Psoas muscle (tissue), 8 donors: ENCODE results near the gene TMUB1. TPM values are rescaled to one million over a fixed set of nuclear protein-coding genes. Genes with fewer than 3 reads are reported as not detected.

Experiments
- ATAC-seq, 4 donors: fragments of 200-7000 bp; cut with Tn5 transposase; one replicate each; pipeline ENCODE4 v1.9.1; 2020; ENCODE audit warnings: moderate library complexity in 3 of 4, mild to moderate bottlenecking in 2 of 4
- DNase-seq, 2 donors: peaks; one replicate each; pipeline ENCODE4 v3.0.0-alpha.2; 2020
- H3K27ac ChIP-seq: fragments of 200-600 bp; one replicate; pipeline ENCODE4 v1.8.0; 2022
- H3K27me3 ChIP-seq, 3 donors: fragments of 200-600 bp in 1 of 3; one replicate each; pipeline versions ENCODE4 v1.6.1 to v1.8.0; 2013 to 2022; ENCODE audit warnings: low read length in 2 of 3, mild to moderate bottlenecking in 2 of 3, moderate library complexity in 1 of 3; ENCODE audit not compliant: insufficient read depth in 3 of 3
- H3K36me3 ChIP-seq, 2 donors: fragments of 200-600 bp in 1 of 2; one replicate each; pipeline versions ENCODE4 v1.6.1 to v1.8.0; 2013 to 2022; ENCODE audit warnings: low read depth in 1 of 2, mild to moderate bottlenecking in 1 of 2, moderate library complexity in 1 of 2; ENCODE audit not compliant: insufficient read depth in 1 of 2
- H3K4me1 ChIP-seq: fragments of 200-600 bp; one replicate; pipeline ENCODE4 v1.8.0; 2022
- H3K4me3 ChIP-seq: fragments of 200-600 bp; one replicate; pipeline ENCODE4 v1.8.0; 2022; ENCODE audit warnings: mild to moderate bottlenecking
- H3K9me3 ChIP-seq: fragments of 200-600 bp; one replicate; pipeline ENCODE4 v1.8.0; 2022
- CTCF ChIP-seq: fragments of 200-600 bp; IDR thresholded peaks from one replicate; pipeline ENCODE4 v1.8.0; 2022; ENCODE audit warnings: antibody characterized with exemption
- WGBS, 3 donors: extraction: QIAGEN DNeasy Blood & Tissue Kit; methylation state at CpG; one replicate each; pipeline versions ENCODE4 v1.1.6 to v1.1.7; 2013; 5-methylcytosine and 5-hydroxymethylcytosine counted together
- intact Hi-C, 2 donors: fragments of 100-400 bp; cut with DNase I; formaldehyde crosslinking; loops; one replicate each; pipeline versions ENCODE4 v1.11.0 to v1.14.2; 2022
- polyA plus RNA-seq, 3 donors: library from polyadenylated mRNA; stranded (reverse); fragments of 200-250 nt; gene quantifications; one replicate each; pipeline ENCODE4 v1.2.3, GENCODE V29; 2013
- total RNA-seq, 4 donors: library from RNA; stranded (reverse); fragmentation: NEBNext Ultra II Directional in 2 of 4; extraction: Animal tissue kit (Norgen Biotek cat#: 25700) in 2 of 4; gene quantifications; one replicate each; pipeline versions ENCODE4 v1.2.1 to v1.2.4, GENCODE V29; 2021 to 2023
- donor health status: healthy with polysubstance abuse.
- donor health status: DM: no; HTN: no; CAD: no; lungs with moderate emphysema.
- donor health status: Bipolar disorder and iron deficiency.
- donor health status: healthy.
- donor health status: DM: yes; HTN: yes; CAD: no.
- donor health status: DM: no; HTN: no; CAD: no.
- donor health status: DM: no; HTN: no; CAD: no.
- donor health status: DM: yes; HTN: yes; CAD: no.

The TMUB1 gene
- total and polyA plus RNA-seq, 7 donors = 41.7 to 121 (median 55.5) TPM

GRCh38 chr7:151122796-151123157 is 39.5 kb upstream of the TMUB1 start:
- H3K4me1 ChIP-seq = peaks cover 20% of the 10 kb centered on the region
- no peaks in the 10 kb centered on the region for H3K9me3 ChIP-seq
- no peak overlapping the region for H3K4me3 ChIP-seq
- intact Hi-C loops = loop anchor here (5.0 kb wide), 3 partner anchors 120 to 180 kb away; no protein-coding TSS in a partner anchor
- ATAC-seq = no peak
- peaks cover 0 to 65% of the 10 kb centered on the region in 2 donors for H3K36me3 ChIP-seq
- no peak overlapping the region for H3K27ac ChIP-seq
- no peak for TF ChIP-seq CTCF
- WGBS, 3 donors = 90 to 93% (median 92%) methylated on average over 16 to 29 of the region's 29 CpGs
- no peak for DNase-seq
- no peaks in the 10 kb centered on the region for H3K27me3 ChIP-seq

GRCh38 chr7:151122276-151122675 is 39.0 kb upstream of the TMUB1 start:
- Histone ChIP-seq H3K4me1 (peaks cover 20% of the 10 kb centered on the region), H3K27me3 (no peaks in the 10 kb centered on the region), H3K27ac (no peak overlapping the region), H3K36me3 (peaks cover 0 to 65% of the 10 kb centered on the region in 2 donors), H3K9me3 (no peaks in the 10 kb centered on the region), H3K4me3 (no peak overlapping the region)
- ATAC-seq (peak in 1 of 4 donors; percentile 21), DNase-seq (no peak)
- intact Hi-C loops = loop anchor here (5.0 kb wide), 3 partner anchors 120 to 180 kb away; no protein-coding TSS in a partner anchor
- no peak for TF ChIP-seq CTCF
- WGBS, 3 donors = 85 to 91% (median 88%) methylated on average over 21 to 24 of the region's 24 CpGs

GRCh38 chr7:151121380-151122170 is 38.3 kb upstream of the TMUB1 start:
- DNase-seq = no peak
- no peak for TF ChIP-seq CTCF
- intact Hi-C loops = loop anchor here (5.0 kb wide), 3 partner anchors 121 to 181 kb away; no protein-coding TSS in a partner anchor
- Histone ChIP-seq H3K4me1 (peaks cover 20% of the 10 kb centered on the region), H3K27ac (no peak overlapping the region), H3K36me3 (peaks cover 0 to 65% of the 10 kb centered on the region in 2 donors), H3K27me3 (no peaks in the 10 kb centered on the region), H3K9me3 (no peaks in the 10 kb centered on the region), H3K4me3 (no peak overlapping the region)
- no peak for ATAC-seq
- WGBS, 3 donors = 82 to 85% (median 84%) methylated on average over 30 of the region's 30 CpGs

GRCh38 chr7:151120896-151121295 is 37.6 kb upstream of the TMUB1 start:
- 83 to 88% (median 86%) methylated on average over 22 of the region's 22 CpGs for WGBS, 3 donors
- no peak for TF ChIP-seq CTCF
- Histone ChIP-seq H3K4me1 (peaks cover 17% of the 10 kb centered on the region), H3K9me3 (no peaks in the 10 kb centered on the region), H3K4me3 (no peak overlapping the region), H3K36me3 (peaks cover 0 to 65% of the 10 kb centered on the region in 2 donors), H3K27me3 (no peaks in the 10 kb centered on the region), H3K27ac (no peak overlapping the region)
- intact Hi-C loops = loop anchor here (5.0 kb wide), 3 partner anchors 121 to 181 kb away; no protein-coding TSS in a partner anchor
- ATAC-seq (no peak), DNase-seq (peak in 1 of 2 donors; percentile 13)
